ENCODE data around the gene ANKRD35. TPM values are rescaled to one million over a fixed set of nuclear protein-coding genes. Genes with fewer than 3 reads are reported as not detected.

Gene ANKRD35
- total and polyA plus RNA-seq, 9 of the 15 experiments (the other 6 are each of a cell fraction or from before 2014, with no cell fraction given), result 0.07 to 0.14 (median 0.07) TPM; not detected in 5

DNA sequence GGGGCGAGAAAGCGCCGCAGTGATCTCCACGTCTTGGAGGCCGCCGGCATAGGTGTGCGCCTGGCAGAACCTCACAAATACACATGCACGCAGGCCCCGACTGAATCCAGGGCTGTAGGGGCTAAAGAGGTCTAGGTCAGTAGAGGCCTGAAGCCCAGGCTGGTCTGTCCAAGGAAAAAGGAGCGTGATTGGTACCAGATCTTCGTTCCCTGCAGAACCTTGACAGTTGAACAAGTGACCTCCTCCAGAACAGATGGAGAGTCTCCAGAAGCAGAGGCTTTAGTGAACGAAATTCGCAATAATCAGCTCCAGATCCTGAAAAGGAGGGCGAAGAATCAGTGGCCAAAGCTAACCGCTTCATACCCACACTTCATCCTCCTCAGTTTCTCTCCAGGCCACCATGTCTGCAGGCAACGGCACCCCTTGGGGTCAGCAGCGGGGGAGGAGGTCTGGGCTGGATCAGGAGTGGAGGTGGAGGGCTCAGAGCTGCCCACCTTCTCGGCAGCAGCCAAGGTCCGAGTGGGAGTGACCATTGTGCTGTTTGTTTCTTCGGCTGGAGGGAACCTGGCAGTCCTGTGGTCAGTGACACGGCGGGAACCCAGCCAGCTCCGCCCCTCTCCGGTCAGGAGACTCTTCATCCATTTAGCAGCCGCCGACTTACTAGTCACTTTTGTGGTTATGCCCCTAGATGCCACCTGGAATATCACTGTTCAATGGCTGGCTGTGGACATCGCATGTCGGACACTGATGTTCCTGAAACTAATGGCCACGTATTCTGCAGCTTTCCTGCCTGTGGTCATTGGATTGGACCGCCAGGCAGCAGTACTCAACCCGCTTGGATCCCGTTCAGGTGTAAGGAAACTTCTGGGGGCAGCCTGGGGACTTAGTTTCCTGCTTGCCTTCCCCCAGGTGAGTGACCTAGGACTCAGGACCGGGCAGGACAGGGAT is 33.6 kb upstream of the ANKRD35 start (continued):
- TF ChIP-seq DEAF1 (CRISPR knock-in tag; IDR thresholded peaks at IDR 0.05) (no peak), CBX8 (IDR thresholded peaks at IDR 0.05; ENCODE audit: borderline replicate concordance, extremely low read depth, low read depth, low read length, poor library complexity, severe bottlenecking) (no peak), ZBTB2 (IDR thresholded peaks at IDR 0.05) (no peak), ZNF274 (IDR thresholded peaks at IDR 0.05; ENCODE audit: borderline replicate concordance, low read depth, low read length) (no peak), TBP (optimal IDR thresholded peaks at IDR 0.05; ENCODE audit: low read depth, low read length) (peak; percentile 29), POLR3G (IDR thresholded peaks at IDR 0.05; ENCODE audit: extremely low read depth, insufficient read length, insufficient replicate concordance) (no peak), ZFPM2 (CRISPR knock-in tag; IDR thresholded peaks at IDR 0.05) (no peak), XRCC3 (IDR thresholded peaks at IDR 0.05) (no peak), KAT7 (CRISPR knock-in tag; IDR thresholded peaks at IDR 0.05; ENCODE audit: borderline replicate concordance) (no peak; the same call in 1 of the 2 replicates), POLR2A (conservative IDR thresholded peaks at IDR 0.05) (no peak; the same call in none of the 2 replicates), SMARCA5 (IDR thresholded peaks at IDR 0.05) (0 out of 2 replicates have a peak, but pooled peaks have one; percentile 26), CHD4 (IDR thresholded peaks at IDR 0.05; ENCODE audit: insufficient read depth, insufficient replicate concordance, low read depth, low read length, poor library complexity, severe bottlenecking) (no peak), NFATC3 (IDR thresholded peaks at IDR 0.05) (no peak), RBBP5 (IDR thresholded peaks at IDR 0.05; ENCODE audit: borderline replicate concordance, insufficient read depth, low read length, poor library complexity, severe bottlenecking) (peak; percentile 11), HCFC1 (IDR thresholded peaks at IDR 0.05; ENCODE audit: low read depth, low read length) (no peak)
- TF ChIP-seq, protein P1, sequence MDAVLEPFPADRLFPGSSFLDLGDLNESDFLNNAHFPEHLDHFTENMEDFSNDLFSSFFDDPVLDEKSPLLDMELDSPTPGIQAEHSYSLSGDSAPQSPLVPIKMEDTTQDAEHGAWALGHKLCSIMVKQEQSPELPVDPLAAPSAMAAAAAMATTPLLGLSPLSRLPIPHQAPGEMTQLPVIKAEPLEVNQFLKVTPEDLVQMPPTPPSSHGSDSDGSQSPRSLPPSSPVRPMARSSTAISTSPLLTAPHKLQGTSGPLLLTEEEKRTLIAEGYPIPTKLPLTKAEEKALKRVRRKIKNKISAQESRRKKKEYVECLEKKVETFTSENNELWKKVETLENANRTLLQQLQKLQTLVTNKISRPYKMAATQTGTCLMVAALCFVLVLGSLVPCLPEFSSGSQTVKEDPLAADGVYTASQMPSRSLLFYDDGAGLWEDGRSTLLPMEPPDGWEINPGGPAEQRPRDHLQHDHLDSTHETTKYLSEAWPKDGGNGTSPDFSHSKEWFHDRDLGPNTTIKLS (IDR thresholded peaks at IDR 0.05; ENCODE audit: borderline replicate concordance, low read depth), result no peak
- TF ChIP-seq, protein P2, sequence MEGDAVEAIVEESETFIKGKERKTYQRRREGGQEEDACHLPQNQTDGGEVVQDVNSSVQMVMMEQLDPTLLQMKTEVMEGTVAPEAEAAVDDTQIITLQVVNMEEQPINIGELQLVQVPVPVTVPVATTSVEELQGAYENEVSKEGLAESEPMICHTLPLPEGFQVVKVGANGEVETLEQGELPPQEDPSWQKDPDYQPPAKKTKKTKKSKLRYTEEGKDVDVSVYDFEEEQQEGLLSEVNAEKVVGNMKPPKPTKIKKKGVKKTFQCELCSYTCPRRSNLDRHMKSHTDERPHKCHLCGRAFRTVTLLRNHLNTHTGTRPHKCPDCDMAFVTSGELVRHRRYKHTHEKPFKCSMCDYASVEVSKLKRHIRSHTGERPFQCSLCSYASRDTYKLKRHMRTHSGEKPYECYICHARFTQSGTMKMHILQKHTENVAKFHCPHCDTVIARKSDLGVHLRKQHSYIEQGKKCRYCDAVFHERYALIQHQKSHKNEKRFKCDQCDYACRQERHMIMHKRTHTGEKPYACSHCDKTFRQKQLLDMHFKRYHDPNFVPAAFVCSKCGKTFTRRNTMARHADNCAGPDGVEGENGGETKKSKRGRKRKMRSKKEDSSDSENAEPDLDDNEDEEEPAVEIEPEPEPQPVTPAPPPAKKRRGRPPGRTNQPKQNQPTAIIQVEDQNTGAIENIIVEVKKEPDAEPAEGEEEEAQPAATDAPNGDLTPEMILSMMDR (IDR thresholded peaks at IDR 0.05 in 2 of 3, conservative IDR thresholded peaks at IDR 0.05 in 1 of 3; ENCODE audit: insufficient read depth in 2 of 3, low read depth in 1 of 3, low read length in 3 of 3), result 0 out of 6 replicates have a peak, but pooled peaks of 2 of the 3 experiments have one; percentile 7 to 10
